ENCODE data around the gene PRPF19. TPM values are rescaled to one million over a fixed set of nuclear protein-coding genes. Genes with fewer than 3 reads are reported as not detected.

Gene PRPF19
- total and polyA plus RNA-seq, 9 of the 15 experiments (the other 6 are each of a cell fraction or from before 2014, with no cell fraction given) = 9.4 to 212 (median 73.2) TPM

- TF ChIP-seq ZNF197 (CRISPR knock-in tag; IDR thresholded peaks at IDR 0.05; ENCODE audit: low read depth) = no peak
- TF ChIP-seq TBP (optimal IDR thresholded peaks at IDR 0.05; ENCODE audit: low read depth, low read length) = no peak
- no peak for TF ChIP-seq GMEB1 (CRISPR knock-in tag; IDR thresholded peaks at IDR 0.05)
- no peak for TF ChIP-seq ZBTB11 (CRISPR knock-in tag; IDR thresholded peaks at IDR 0.05)
- TF ChIP-seq ZNF512 (tag; IDR thresholded peaks at IDR 0.05) = no peak
- TF ChIP-seq ATF6 (CRISPR knock-in tag; IDR thresholded peaks at IDR 0.05) = no peak
These were observed 52.1 kb downstream of the PRPF19 start (continued) for GRCh38 chr11:60854140-60854846.
